ENCODE data around the gene NHERF1. TPM values are rescaled to one million over a fixed set of nuclear protein-coding genes. Genes with fewer than 3 reads are reported as not detected.

NHERF1 gene
- total RNA-seq, 2 donors from 2014 or later, result 84.1 to 133 TPM

DNA sequence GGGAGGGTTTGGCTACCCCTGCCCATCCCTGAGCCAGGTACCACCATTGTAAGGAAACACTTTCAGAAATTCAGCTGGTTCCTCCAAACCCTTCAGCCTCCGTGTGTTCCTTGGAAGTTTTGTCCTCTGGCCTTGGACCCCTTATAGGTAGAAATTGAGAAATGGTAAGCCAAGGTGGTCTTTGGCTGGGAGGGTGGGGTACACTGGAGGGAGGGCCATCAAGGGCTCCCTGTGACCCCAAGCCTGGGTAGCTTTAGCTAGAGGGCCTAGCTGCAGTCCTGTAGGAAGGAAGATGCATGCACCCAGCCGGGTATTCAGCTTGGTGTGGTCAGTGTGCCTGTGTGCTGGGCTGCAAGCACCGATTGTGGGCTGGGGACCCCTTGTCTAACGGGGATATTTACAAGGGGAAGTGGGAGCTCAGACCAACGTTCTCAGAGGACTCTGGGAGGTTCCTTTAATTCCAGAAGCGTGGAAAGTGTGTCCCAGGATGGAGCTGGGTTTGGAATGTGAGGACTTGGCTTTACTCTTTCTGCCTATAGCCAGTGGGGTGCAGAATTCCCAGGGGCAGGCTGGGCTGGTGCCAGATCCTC is 20.9 kb downstream of the NHERF1 start:
- DNase-seq (ENCODE audit: low spot score), result no peak
- H3K9me3 ChIP-seq, result no peaks in the 10 kb centered on the region
- no peaks in the 10 kb centered on the region for H3K27me3 ChIP-seq (replicated peaks; ENCODE audit: insufficient read depth)
- peak overlapping the region in 1 of 2 donors; percentile 55 for H3K27ac ChIP-seq
- intact Hi-C loops (cut with DNase I), result no loop called here
- 63% methylated on average over 6 of the region's 6 CpGs for WGBS
- peaks cover 0 to 19% of the 10 kb centered on the region in 2 donors for H3K36me3 ChIP-seq
- no peak for TF ChIP-seq POLR2A (IDR thresholded peaks at IDR 0.05)
- TF ChIP-seq POLR2AphosphoS5 (IDR thresholded peaks at IDR 0.05), result no peak
- TF ChIP-seq, protein P1, sequence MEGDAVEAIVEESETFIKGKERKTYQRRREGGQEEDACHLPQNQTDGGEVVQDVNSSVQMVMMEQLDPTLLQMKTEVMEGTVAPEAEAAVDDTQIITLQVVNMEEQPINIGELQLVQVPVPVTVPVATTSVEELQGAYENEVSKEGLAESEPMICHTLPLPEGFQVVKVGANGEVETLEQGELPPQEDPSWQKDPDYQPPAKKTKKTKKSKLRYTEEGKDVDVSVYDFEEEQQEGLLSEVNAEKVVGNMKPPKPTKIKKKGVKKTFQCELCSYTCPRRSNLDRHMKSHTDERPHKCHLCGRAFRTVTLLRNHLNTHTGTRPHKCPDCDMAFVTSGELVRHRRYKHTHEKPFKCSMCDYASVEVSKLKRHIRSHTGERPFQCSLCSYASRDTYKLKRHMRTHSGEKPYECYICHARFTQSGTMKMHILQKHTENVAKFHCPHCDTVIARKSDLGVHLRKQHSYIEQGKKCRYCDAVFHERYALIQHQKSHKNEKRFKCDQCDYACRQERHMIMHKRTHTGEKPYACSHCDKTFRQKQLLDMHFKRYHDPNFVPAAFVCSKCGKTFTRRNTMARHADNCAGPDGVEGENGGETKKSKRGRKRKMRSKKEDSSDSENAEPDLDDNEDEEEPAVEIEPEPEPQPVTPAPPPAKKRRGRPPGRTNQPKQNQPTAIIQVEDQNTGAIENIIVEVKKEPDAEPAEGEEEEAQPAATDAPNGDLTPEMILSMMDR (IDR thresholded peaks at IDR 0.05), result no peak
- H3K4me3 ChIP-seq, result no peak overlapping the region
- peaks cover 5% of the 10 kb centered on the region for H3K4me1 ChIP-seq (replicated peaks)

DNA sequence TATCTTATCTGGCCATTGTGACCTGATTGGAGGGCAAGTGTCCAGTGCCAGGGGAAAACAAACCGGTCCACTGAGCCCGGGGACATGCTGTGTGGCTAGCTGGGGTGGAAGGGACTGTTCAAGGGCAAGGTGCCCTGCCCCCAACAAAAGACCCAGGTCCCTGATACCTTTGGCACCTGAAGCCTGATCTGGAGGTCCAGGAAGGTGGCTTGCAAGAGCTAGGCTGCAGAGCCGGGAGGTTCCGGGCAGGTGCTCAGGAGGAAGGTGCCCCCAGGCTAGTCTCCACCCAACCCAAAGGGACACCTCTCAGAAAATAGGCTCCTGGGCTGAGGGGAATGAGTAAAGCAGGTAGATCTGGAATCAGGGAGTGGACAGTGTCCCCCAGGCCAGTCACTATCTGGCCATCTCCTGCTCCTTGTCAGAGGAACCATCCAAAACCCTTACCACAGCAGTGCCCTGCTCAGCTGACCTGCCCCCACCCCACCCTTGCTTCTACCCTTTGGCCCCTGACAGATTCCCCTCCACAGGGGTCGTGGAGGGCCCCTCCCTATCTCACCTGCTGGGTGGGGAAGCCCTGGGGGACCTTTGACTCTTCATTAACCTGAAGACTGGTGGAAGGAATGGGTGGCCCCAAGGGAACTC is 21.5 kb downstream of the NHERF1 start:
- Histone ChIP-seq H3K9me3 (no peaks in the 10 kb centered on the region), H3K36me3 (peaks cover 0 to 19% of the 10 kb centered on the region in 2 donors), H3K27me3 (replicated peaks; ENCODE audit: insufficient read depth) (no peaks in the 10 kb centered on the region), H3K4me1 (replicated peaks) (peaks cover 8% of the 10 kb centered on the region), H3K4me3 (no peak overlapping the region), H3K27ac (peak overlapping the region; percentile 46 to 55)
- 55% methylated on average over 5 of the region's 5 CpGs for WGBS
- TF ChIP-seq POLR2AphosphoS5 (IDR thresholded peaks at IDR 0.05) (no peak), POLR2A (IDR thresholded peaks at IDR 0.05) (no peak)
- TF ChIP-seq, protein P1 (IDR thresholded peaks at IDR 0.05), result no peak
- DNase-seq (ENCODE audit: low spot score), result no peak
- intact Hi-C loops (cut with DNase I), result loop anchor here (2.0 kb wide), 1 partner anchor 25 kb away; no protein-coding TSS in a partner anchor

DNA sequence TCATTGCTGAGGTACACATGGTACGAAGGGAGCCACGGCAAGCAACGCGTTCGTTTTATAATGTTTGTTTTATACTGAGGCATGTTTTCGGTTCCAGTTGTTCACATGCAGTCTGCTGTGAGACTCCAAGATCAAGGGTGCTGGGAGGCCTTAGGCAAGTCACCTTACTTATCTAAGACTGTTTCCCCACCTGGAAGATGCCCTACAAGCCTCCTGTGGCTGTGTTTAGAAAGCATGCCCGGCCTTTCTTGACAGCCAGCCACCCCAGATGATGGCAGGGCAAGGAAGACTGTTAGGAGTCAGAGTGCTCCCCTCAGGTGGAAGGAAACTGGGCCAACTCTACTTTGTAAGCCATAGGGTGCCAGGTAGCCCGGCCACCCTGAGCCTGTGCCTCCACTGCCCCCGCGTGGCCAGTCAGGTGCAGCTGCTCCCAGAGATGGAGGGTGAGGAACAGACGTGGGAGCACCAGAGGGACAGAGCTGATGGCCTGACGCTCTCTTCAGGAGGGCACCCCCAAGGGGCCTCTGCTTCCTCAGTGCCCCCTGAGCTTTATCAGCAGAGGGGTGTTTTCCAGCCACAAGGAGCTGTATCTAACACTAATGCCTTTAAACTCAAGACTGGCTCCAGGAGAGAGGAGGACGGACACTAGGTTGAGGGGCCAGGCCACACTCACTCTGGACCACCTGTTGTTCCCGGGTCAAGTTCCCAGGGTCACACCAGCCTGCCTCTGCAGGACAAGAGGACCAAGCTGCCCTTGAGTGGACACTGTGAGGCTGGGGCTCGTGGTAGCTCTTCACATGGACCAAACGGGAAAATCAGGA is 22.3 kb downstream of the NHERF1 start:
- intact Hi-C loops (cut with DNase I), result loop anchor here (2.0 kb wide), 1 partner anchor 26 kb away; no protein-coding TSS in a partner anchor
- no peaks in the 10 kb centered on the region for H3K9me3 ChIP-seq
- TF ChIP-seq POLR2AphosphoS5 (IDR thresholded peaks at IDR 0.05), result peak; percentile 80
- TF ChIP-seq, protein P1 (IDR thresholded peaks at IDR 0.05), result peak; percentile 70 to 97 (median 92)
- no peak for TF ChIP-seq POLR2A (IDR thresholded peaks at IDR 0.05)
- no peaks in the 10 kb centered on the region for H3K27me3 ChIP-seq (replicated peaks; ENCODE audit: insufficient read depth)
- peaks cover 8% of the 10 kb centered on the region for H3K4me1 ChIP-seq (replicated peaks)
- peaks cover 0 to 19% of the 10 kb centered on the region in 2 donors for H3K36me3 ChIP-seq
- peak; percentile 83 for DNase-seq (ENCODE audit: low spot score)
- H3K27ac ChIP-seq, result peak overlapping the region; percentile 46 to 55
- WGBS, result 33% methylated on average over 16 of the region's 16 CpGs
- no peak overlapping the region for H3K4me3 ChIP-seq

DNA sequence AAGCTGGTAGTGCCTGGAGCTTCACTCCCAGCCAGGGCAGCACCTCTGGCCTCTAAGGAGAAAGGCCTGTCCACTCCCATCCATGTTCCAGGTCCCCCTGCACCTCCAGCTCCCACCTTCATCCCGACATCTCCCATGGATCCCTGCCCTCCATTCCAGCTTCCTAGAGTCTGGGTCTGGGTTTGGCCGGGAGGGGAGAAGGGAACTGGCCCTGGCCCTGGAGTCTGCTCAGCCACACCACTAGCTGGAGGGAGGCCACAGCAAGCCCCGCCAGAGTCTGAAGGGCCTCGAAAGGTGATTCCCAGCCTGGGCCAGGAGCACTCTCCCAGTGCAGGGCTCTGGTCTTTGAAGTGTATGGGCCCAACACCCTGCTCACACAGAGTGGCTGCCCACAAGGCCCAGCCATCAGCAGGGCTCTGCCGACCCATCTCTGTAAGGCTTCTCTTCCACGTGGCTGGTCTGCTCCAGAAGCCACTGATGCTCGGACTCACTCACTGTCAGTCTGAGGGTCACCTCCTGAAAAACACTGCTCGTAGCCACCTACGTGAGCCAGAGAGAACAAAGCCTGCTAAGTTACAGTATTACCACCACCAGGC is 23.0 kb downstream of the NHERF1 start:
- no peaks in the 10 kb centered on the region for H3K9me3 ChIP-seq
- no peak overlapping the region for H3K27ac ChIP-seq
- DNase-seq (ENCODE audit: low spot score), result no peak
- TF ChIP-seq POLR2AphosphoS5 (IDR thresholded peaks at IDR 0.05) (no peak), POLR2A (IDR thresholded peaks at IDR 0.05) (no peak)
- TF ChIP-seq, protein P1 (IDR thresholded peaks at IDR 0.05), result no peak
- intact Hi-C loops (cut with DNase I), result loop anchor here (2.0 kb wide), 1 partner anchor 27 kb away; no protein-coding TSS in a partner anchor
- H3K4me1 ChIP-seq (replicated peaks), result peaks cover 8% of the 10 kb centered on the region
- H3K36me3 ChIP-seq, result peaks cover 0 to 19% of the 10 kb centered on the region in 2 donors
- 77% methylated on average over 9 of the region's 9 CpGs for WGBS
- H3K27me3 ChIP-seq (replicated peaks; ENCODE audit: insufficient read depth), result no peaks in the 10 kb centered on the region
- H3K4me3 ChIP-seq, result no peak overlapping the region

Measured in prostate gland (tissue), 2 donors.